HG03378 (cell line): ENCODE results near the gene RBM34.
"Not testable (repeated sequence)": the region's sequence is repeated elsewhere in the genome, so short reads cannot be mapped to it uniquely, and the experiment has no call there.

Experiments used
- ATAC-seq: cut with Tn5 transposase; IDR thresholded peaks from one replicate; pipeline ENCODE4 v1.9.1; 2021; ENCODE audit warnings: mild to moderate bottlenecking, moderate library complexity; ENCODE audit not compliant: unreplicated experiment

RBM34 gene

GRCh38 chr1:235160957-235161684 lies at the start of gene RBM34:
TSS of gene RBM34 (minus strand) at chr1:235161250. CDS start at chr1:235161226, 24 bp downstream.
- ATAC-seq = peak; percentile 76

DNA sequence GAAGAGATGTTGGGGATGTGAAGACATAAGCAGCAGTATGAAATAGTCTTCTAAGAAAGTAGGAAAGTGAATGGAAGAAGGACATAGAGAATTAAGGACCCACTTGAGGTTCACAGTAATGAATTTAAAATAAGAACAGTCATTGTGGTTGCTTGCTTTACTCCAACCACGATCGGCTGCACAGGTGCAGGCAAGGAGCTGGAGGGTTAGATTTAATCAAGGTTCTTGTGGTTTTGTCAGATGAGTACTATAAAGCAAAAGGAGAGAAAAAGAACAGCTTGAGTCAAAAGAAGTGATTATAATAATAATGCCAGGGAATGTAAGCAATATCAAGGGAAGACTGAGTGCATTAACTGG lies 46.1 kb upstream of the RBM34 start:
- no peak for ATAC-seq

DNA sequence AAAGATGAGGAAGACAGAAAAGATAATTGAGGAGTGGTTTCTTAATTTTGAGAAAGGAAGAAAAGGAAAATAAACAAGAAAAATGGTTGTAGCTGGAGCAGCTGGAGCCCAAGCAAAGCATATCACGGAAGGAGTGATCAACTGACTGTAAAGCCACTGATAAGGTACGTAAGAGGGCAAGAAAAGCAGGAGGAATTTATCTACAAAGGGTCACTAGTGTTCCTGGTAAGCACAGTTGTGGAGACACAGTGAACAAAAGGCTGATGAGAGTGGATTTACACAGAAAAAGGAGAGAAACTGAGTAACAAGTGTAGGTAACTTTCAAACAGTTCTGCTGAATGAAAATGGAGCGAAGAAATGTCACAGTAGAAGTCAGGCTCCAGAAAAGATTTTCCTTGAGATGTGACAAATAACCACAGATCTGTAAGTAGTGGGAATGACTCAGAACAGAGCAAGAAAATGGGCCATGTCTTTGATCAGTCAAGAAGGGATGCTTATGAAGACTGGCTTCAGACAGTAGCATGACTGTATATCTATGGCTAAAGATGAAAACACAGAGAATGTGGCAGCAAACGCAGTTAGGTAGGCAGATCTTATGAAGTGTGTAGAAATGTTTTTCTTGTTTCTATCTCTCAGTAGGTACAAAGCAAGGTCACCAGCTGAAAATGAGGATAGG lies 45.6 kb upstream of the RBM34 start:
- ATAC-seq = no peak

DNA sequence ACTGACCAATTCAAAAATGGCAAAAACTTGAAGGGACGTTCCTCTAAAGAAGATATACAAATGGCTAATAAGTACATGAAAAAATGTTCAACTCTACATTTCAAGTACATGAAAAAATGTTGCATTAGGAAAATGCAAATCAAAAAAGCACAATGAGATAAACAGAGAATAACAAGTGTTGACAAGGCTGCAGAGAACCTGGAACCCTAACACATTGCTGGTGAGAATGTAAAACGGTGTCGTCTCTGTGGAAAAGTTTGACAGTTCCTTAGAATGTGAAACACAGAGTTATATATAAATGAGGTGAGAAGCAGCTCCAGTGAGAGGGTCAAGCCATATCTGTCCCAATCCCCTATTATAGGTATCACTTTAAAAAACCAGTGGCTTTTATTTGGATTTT lies 44.6 kb upstream of the RBM34 start:
- ATAC-seq = no peak

GRCh38 chr1:235203428-235203827 lies 42.4 kb upstream of the RBM34 start:
- no peak for ATAC-seq

DNA sequence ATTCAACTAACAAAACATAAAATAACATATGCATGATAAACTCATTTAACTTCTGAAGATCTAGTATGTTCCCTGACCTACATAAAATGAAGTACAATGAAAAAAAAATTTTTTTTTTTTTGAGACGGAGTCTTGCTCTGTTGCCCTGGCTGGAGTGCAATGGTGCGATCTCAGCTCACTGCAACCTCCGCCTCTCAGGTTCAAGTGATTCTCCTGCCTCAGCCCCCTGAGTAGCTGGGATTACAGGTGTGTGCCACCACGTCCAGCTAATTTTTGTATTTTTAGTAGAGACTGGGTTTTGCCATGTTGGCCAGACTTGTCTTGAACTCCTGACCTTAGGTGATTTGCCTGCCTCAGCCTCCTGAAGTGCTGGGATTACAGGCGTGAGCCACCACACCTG lies 41.4 kb upstream of the RBM34 start:
- not testable (repeated sequence) for ATAC-seq

DNA sequence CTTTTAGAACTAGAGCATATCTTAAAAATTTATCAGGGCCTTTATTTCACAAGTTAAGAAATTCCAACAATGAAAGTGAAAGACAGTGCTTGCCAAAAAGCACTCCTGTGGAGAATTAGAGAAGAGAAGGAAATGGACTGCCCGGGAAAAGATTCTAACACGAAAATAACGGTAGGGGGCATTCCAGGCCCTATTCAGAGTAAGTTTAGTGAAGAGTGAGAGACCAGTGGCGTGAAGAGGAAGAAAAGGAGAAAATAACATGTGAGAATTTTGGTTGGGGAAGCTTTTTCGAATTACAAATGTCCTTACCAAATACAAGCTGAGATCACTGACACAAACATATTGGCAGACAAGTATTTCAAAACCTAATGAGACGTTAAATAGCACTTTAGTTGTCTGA lies 38.4 kb upstream of the RBM34 start:
- no peak for ATAC-seq

- no peak for ATAC-seq
Measured at GRCh38 chr1:235190431-235190830, 29.4 kb upstream of the RBM34 start.

GRCh38 chr1:235187316-235187715 lies 26.3 kb upstream of the RBM34 start:
- no peak for ATAC-seq

DNA sequence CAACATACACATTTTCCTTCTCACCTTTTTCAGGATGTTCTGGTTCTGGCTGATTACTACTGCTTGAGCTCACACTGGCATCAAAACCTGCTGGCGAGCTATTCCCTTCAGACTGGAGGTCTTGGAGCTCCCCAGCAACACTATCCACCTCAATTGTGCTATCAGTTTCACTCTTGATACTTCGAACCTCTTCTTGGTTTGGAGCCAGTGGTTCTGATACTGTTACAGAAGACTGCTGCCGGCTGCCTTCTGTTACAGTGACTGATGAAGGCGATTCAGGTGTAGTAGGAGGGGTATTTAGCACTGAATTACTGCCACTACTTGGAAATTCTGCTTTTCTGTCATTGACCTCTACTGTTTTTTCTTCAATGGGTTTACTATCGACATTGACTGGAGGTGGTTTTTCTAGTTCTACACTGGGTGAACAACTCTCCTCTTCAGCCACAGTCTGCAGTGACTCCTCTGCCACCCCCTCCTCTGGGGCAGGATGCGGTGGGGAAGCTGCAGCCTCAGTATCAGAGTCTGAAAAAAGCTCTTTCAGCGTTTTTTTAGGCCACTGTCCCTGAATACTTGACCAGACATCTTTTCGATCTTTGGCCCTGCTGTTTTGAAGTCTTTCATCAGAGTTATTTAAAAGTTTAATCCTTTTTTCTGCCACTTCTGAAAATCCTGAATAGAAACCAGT lies 20.7 kb upstream of the RBM34 start:
- no peak for ATAC-seq

- ATAC-seq = no peak
Measured at GRCh38 chr1:235180916-235181460, 19.9 kb upstream of the RBM34 start.

DNA sequence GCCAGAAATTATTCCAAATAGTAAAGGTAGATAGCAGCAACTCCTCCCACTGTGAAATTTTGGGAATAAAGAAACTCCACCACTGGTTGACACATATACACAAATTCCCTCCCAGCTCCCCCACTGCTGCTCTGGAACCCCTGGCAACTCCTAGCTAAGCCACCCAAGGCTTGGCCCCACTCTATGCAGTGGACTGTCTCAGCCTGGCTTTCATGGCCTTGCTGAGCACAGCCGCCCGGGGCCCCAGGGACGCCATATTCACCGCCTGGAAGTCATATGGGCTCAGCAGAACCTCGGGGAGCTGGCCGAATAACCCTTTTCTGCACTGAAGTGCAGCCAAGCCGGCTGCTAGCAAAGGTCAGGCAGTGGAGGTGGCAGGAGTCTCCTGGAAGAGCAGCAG lies 15.4 kb upstream of the RBM34 start:
- ATAC-seq = no peak

- no peak for ATAC-seq
Measured at GRCh38 chr1:235169986-235170385, 8.9 kb upstream of the RBM34 start.

DNA sequence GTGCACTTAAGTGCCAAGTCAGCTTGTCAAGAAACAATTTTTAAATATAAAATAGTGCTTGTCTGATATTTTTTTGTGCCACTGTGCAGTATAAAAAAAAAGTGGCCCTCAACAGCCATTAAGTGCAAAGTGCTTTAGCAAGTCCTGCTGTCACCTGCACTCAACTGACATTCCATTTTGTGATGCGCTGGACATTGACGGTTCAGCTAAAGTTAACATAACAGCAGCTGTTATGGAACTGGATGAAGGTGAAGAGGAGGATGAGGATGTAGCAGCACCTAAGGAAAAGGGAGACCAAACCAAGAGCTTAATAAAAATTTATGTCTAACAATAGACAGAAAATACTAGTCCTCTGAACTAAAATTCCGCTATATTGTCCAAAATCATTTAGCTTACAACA lies 7.3 kb upstream of the RBM34 start:
- ATAC-seq = no peak

DNA sequence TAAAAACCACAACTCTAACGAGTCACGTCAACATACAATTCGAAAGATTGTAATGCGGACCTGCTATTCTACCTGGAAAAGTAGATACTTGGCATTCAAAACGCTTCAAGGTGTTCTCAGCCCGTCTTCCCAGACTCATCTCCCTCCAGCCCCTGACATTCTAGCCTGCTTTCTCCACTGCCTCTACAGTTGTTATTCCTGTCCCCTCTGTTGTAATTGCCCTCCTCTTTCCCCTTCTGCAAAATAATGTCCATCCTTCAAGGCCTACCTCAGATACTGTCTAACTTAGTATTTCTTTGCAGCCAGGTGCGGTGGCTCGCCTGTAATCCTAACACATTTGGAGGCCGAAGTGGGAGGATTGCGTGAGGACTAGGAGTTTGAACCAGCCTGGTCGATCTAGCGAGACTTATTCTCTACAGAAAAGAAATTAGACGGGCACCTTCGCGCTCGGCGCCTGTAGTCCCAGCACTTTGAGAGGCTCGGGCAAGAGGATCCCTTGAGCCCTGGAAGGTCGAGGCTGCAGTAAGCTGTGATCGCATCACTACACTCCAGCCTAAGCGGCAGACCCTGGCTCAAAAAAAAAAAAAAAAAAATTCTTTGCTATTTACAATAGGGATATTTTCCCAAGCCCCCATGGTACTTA lies 756 bp upstream of the RBM34 start:
- no peak for ATAC-seq

DNA sequence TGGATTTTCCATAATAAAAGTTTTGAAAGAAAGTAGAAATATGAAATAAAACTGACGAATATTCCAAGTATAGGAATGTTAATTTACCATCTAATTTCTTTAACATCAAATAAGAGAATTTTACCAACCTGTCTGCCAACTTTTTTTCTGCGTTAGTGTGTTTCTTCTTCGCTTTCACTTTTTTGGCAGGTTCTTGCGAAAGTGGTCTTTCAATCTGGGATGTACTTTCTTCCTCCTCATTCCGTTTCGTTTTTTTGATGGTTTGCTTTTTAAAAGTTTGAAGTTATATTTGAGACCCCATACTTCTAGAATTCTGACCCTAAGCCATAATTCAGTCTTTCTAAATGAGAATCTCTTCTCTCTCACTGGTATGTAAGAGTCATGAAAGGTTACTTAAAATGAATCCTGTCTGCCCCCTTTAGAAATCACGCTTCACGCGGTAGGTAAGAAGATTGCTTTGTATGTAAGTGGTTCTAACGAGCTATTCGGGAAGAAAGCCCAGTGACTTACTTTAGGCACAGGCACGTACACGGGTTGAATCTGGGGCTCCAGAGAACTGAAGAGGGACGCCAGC lies 580 bp downstream of the RBM34 start:
- peak; percentile 41 for ATAC-seq

DNA sequence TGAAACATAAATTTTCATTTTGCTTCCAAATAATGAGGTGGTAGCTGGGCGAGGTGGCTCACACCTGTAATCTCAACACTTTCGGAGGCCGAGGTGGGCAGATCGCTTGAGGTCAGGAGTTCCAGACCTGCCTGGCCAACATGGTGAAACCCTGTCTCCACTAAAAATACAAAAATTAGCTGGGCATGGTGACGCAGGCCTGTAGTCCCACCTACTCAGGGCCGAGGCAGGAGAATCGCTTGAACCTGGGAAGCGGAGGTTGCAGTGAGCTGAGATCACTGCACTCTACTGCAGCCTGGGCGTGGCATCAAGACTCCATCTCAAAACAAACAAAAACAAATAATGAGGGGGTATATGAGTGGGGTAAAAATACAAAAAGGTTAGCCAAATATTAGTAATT lies 1.1 kb downstream of the RBM34 start:
- ATAC-seq = not testable (repeated sequence)

- not testable (repeated sequence) for ATAC-seq
Measured at GRCh38 chr1:235159284-235159683, 1.8 kb downstream of the RBM34 start.

DNA sequence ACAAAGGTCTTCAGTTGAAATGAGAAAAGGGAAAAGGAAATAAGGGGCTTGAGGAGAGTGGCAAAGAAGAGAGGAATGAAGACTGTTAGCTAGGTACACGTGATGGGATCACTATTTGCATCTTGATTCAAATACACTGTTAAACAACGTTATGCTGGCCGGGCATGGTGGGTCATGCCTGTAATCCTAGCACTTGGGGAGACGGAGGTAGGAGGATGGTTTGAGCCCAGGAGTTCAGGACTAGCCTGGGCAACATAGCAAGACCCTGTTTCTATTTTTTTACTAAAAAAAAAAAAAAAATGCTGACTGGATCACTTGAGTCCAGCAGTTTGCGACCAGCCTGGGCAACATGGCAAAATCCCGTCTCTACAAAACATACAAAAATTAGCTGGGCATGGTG lies 2.4 kb downstream of the RBM34 start:
- ATAC-seq = no peak

DNA sequence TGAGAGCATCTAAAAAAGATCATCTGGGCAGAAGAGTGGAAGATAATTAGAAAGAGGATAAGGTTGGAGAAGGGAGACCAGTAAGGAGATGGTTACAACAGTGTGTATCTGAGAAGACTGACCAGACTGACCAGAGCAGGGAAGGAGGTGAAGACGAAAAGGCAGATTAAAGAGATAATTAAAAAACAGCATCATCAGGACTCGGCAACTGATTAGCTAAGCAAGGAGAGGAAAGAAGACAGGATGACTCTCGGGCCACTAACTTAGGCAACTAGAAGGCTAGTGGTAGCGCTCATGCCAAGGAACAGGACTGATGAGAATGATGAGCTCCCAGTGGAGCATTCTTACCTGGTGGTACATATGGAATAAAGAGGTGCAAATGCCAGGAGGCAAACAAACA lies 3.9 kb downstream of the RBM34 start:
- ATAC-seq = no peak

GRCh38 chr1:235156740-235157139 lies 4.3 kb downstream of the RBM34 start:
- ATAC-seq = no peak
